Stimulated activated CD4-positive, alpha-beta T cell treated with anti-CD3 and anti-CD28 coated beads, Interleukin-4, amount 100 ng/mL, for 24 hours (primary cell): Measurements from ENCODE around the gene LGI2.

ENCODE experiments used
- DNase-seq: peaks from one replicate; pipeline ENCODE4 v3.0.0-alpha.2; 2020

The LGI2 gene

GRCh38 chr4:24991015-24991414 lies 39.7 kb downstream of the LGI2 start:
- DNase-seq, result no peak

DNA sequence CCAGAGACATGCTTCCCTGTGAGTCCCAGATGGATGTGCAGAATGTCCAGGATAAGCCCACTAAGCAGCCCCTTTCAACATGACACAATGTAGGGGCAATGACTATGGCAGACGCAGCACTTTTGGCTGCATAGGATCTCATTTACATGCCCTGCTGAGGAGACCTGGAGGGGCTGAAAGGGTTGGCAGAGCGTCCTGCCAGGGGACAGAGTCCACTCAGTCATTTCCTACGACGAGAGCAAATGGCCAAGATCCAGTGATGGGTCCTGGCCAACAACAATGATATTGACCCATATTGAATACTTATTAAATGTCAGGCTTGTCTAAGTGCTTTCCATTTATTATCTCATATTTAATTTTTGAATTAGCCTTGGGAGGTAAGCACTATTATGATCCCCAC lies 41.4 kb downstream of the LGI2 start:
- DNase-seq, result no peak

DNA sequence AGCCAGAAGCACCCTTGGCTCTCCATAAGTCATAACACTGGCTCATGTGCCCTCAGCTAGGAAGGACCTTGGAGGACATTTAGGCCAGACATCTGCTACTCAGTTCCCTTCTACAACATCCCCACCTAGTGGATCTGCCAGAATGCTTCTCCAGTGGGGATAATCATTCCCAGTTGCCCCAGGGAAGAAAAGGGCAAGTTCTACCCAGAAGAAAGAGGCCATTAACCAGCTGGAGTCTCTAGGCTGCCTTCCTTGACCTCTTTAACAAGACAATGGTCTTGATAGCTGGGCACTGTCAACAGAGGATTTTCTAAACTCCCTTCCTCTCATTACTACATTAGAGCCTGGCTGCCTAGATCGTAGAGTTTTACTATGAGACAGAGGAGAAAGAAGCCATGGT lies 42.0 kb downstream of the LGI2 start:
- DNase-seq, result no peak

GRCh38 chr4:24984602-24985532 lies 45.9 kb downstream of the LGI2 start:
- DNase-seq, result no peak

DNA sequence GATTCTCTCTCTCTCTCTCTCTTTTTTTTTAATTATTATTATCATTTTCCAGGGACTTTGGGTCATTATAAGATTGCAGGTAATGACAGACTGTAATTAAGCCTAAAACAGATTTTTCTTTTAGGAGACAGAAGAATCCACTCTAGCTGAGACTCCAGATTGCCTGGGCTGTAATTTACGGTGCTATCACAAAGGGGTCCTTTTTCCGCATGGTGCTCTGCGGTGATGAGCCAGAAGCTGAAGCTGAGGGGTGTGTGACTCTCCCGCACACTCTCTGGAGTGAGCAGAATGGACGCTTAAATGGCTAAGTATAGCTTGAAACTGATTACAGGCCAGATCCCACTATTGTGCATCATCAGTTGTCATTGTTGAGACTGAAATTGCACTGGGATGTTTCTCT lies 50.0 kb downstream of the LGI2 start:
- no peak for DNase-seq

DNA sequence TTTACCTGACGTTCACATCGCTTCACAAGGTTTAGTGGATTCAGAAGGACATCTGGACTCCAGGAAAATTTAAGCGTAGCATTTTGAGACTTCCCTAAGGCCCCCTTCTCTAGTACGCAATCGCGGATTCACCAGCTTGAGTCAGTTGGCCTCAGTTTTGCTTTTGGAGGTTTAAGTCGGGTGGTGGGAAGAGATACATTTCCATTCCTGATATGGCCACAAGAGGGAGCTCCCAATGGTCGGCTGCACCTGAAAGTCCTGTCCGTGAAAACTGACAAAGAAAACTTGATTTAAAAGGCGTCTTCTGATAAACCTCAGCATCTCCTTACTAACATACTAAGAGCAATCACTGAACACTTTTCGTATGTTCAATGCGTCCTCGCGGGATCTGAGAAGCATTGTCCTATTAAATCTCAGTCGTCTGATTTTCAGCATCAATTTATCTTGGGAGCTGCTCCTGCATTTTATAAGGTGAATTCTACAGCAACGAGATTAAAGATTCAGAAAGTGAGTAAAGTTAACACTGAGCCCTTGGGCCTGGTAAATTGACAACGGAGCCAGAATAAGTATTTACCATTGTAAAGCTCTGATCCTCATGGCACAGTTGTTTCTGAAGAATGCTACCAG lies 50.6 kb downstream of the LGI2 start:
- peak; percentile 50 for DNase-seq

- no peak for DNase-seq
These were observed 51.2 kb downstream of the LGI2 start for GRCh38 chr4:24979554-24979953.

DNA sequence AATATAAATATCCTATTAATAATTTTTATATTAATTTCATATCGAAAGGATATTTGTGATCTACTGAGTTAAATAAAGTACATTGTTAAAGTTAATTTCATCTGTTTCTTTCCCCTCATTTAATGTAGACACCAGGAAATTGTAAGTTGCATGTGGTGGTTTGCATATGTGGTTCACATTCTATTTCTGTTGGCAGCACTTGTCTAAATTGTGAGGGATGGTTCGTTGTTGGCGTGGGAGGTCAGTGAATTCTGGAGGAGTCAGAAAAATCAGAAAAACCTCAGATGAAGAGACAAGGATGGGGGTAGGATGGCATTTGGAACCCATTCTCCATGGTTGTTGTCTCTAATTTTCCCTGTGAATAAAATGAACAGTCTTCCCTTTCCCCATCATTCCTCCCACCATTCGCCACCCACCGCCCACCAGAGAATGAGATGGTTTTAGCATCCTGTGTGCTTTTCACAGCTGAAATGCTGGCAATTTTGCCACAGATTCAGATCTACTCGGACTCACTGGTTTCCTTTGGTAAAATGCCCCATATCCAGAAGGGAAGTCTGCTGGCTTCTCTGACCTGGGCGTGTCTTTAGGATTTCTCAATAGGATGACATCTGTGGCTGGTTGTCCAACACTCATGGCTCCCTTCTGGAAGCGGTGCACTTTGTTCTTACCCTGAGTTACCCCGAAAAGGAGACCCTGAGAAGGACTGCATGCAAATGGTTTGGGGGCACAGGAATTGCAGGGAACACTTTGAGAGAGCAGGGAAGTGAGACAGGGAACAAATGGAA lies 52.3 kb downstream of the LGI2 start:
- no peak for DNase-seq

- DNase-seq, result no peak
These were observed 55.2 kb downstream of the LGI2 start for GRCh38 chr4:24975510-24975909.

DNA sequence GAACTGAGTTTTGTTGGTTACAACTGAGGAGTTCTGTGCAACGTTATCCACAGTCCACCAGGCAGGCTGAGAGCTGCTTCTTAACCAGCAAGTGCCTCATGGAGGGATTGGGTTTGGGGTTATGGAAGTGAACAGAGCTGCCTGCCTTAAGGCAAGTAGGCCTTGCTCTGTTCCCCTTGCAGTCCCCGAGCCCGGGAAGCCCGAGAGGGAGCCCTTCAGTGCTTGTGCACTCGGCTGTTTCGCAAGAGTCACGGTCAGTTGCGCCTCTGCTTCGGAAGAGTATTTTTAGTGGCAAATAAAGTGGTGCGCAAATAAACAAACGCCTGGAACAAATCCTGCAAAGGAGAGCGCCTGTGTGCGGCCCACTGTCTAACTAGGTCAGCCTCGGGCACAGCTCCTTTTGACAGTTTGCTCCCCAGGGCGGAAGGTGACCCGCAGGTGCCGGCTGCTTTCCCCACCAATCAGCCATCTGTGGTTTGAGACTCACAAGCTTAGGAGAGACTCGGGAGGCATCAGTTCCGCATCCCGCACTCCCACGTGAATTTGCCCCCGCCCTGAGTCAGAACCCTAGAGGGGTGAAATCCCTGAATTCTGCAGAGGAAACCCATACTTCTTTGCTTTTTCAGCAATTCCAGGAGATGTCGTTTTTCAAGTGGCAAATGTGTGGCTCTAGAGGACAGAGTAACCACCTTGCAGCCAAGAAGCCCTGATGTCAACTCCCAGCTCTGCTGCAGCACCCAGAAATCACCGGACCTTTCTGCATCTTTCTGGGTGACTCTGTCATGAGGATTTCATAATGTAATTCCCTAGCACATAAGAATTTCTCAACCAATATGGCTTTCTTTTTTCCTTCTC lies 56.8 kb downstream of the LGI2 start:
- DNase-seq, result no peak

DNA sequence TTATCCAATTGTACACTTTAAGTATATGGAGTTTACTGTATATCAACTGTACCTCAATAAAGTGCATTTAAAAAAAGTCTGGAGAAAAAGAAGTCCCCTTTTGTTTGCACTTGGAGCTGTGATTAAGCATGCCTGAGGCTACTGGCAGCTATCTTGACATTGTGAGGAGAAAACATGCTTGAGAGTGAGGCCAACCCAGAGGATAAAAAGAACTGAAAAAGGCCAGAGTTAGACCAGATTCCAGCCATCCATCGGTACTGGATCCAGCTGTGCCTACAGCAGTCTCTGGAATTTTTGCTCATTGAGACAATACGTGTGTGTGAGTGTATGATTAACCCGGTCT lies 57.4 kb downstream of the LGI2 start:
- DNase-seq, result no peak

- DNase-seq, result no peak
These were observed 59.6 kb downstream of the LGI2 start for GRCh38 chr4:24971192-24971591.

GRCh38 chr4:24970635-24971034 lies 60.1 kb downstream of the LGI2 start:
- DNase-seq, result no peak

- DNase-seq, result no peak
These were observed 60.6 kb downstream of the LGI2 start for GRCh38 chr4:24970191-24970590.

DNA sequence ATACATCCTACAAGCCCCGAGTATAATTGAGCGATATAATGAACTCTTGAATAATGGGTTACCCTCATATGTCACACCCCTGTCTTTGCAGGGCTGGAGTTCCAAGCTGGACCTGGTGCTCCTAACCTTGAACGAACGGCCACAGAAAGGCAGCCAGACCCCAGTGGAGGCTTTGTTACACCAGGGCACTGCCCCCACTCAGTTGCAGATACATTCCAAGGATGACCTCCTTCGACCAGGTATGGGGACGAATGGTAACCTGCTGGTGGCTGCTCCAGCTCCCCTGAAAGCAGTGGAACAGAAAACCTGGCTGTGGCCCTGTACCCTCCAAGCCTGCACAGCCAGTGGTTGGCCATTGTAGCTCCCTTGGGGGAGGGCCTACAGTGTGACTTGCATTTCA lies 61.3 kb downstream of the LGI2 start:
- DNase-seq, result no peak

DNA sequence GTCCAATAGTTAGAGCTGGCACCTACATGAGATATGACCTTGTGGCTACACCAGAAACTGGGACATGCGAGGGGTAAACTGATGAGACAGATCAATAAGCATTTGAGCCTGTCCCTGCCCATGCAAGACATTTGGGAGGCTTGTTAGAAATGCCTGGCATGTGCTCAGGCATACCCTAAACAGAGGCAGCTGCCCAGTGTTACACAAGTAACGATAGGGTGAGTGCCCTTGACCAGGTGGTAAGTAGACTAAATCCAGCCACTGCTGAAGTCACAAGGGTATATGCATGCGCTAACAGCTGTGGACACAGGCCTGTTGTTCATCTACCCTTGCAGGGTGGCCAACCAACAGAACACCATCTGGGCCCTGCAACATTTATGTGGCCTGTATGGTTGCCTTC lies 61.8 kb downstream of the LGI2 start:
- no peak for DNase-seq

- no peak for DNase-seq
These were observed 62.5 kb downstream of the LGI2 start for GRCh38 chr4:24968278-24968677.

DNA sequence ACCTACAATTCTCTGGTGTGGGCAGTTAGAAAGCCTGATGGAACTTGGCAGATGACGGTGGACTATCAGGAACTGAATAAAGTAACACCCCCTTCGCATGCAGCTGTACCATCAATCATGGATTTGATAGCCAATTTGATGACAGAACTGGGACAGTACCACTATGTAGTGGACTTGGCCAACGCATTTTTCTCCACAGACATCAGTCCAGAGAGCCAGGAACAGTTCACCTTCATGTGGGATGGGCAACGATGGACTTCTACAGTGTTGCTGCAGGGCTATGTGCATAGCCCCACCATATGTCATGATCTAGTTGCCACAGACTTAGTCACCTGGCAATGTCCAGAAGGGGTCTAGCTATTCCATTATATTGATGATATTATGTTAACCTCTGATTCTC lies 63.4 kb downstream of the LGI2 start:
- DNase-seq, result no peak

DNA sequence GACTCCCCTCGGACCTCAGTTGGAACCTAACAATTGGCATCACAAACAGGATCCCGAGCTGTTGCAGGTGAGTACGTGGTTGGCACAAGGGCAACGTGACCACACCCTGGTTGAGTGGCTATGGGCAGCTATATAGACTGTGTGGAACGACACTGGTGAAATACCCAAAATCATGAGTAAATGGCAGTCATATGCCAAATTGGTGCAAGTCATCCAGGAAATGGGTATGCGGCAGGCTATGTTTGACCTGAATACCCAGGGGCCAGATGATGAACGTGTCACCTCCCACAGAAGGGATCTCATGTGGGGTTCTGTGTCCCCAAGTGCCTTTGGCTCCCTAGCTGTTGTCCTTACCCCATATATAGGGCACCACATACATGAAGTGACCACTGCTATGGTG lies 64.7 kb downstream of the LGI2 start:
- DNase-seq, result no peak

DNA sequence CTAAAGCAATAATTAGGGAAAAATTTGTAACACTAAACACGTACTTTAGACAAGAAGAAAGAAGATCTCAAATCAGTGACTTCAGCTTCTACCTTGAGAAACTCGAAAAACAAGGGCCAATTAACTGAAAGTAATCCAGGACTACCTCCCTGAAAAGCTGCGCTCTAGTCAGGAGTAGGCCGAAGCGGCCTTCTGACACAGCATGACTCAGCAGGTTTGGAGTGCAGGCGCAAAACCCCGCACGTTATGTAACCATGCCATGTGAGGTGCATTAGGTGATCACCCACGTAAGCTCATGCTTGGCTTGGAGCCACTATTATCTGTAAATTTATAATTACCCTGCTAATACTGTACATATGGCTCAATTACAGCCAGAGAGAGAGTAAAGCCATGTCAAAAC lies 65.1 kb downstream of the LGI2 start:
- no peak for DNase-seq

DNA sequence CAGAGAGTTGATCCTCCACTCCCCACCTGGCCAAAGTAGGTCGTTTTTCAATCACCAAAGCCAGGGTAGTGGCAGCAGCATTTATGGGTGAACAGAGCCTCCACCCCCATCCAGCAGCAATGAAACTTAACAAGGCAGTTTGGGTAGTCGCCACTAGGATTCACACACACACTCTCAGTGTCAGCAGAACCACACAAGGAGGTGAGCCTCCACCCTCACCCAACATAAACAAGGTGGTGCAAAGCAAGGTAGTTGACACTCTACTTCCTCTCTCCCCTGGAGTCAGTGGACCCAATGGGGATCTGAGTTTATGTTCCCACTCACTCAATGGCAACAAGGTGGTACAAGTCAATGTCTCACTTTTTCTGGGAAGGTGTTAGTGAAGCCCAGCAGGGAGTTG lies 67.5 kb downstream of the LGI2 start:
- no peak for DNase-seq

DNA sequence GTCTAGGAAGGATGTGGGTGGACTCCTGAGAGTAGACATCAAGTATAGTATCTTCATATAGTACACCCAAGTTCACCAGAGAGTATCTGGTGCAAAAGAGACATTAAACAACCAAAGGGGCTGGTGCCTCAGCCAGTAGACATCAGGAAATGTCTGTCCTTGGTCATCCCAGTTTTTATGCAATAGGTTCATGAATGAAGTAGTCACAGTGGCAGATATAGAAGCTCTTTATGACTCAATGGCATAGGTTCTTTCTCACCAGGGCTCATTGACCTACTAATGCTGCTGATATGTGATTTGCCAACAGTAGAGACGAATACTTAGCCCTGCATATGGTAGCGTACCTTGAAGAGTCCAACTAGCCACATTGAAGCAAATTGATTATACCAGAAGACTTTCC lies 72.9 kb downstream of the LGI2 start:
- no peak for DNase-seq

- no peak for DNase-seq
These were observed 74.0 kb downstream of the LGI2 start for GRCh38 chr4:24956763-24957162.
